ENCODE measurements around the gene KCNE1. TPM values are rescaled to one million over a fixed set of nuclear protein-coding genes. Genes with fewer than 3 reads are reported as not detected.

The KCNE1 gene
- total RNA-seq, 1 experiment from 2014 or later: not detected

DNA sequence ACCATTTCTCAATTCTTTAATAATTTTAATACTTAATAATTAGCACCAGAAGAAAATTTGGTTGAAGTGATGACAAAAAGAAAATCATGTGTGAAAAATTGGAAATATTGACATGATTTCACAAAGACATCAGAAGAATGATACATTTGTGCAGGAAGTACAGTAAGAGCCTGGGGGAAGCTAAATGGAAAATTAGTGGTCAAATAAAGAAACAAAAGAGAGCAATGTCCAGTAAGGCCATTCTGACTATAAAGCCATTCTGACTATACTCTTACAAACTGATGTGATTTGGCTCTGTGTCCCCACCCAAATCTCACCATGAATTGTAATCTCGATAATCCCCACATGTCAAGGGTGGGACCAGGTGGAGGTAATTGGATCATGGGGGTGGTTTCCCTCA lies 48.6 kb upstream of the KCNE1 start:
- ChIA-PET CTCF (no interaction called here), POLR2A (no interaction called here)
- Histone ChIP-seq H3K27me3 (ENCODE audit: control insufficient read depth, insufficient read depth, low read length) (no peaks in the 10 kb centered on the region), H3K36me3 (ENCODE audit: control insufficient read depth, insufficient read depth, low read length) (no peaks in the 10 kb centered on the region), H3K27ac (ENCODE audit: low read length) (no peak overlapping the region), H3K4me3 (ENCODE audit: low read depth in 2 of 2, low read length in 2 of 2) (no peak overlapping the region), H3K9me3 (ENCODE audit: control insufficient read depth, insufficient read depth, low read depth, low read length) (no peaks in the 10 kb centered on the region), H3K4me1 (ENCODE audit: control insufficient read depth, insufficient read depth, low read length) (no peaks in the 10 kb centered on the region)
- DNase-seq (ENCODE audit: low read depth, low spot score): no peak
- TF ChIP-seq POLR2AphosphoS5 (IDR thresholded peaks at IDR 0.05; ENCODE audit: low read depth, low read length) (no peak), TCF7L2 (IDR thresholded peaks at IDR 0.05; ENCODE audit: low read depth, low read length) (no peak), SIN3A (IDR thresholded peaks at IDR 0.05; ENCODE audit: borderline replicate concordance, insufficient read depth, low read depth, low read length) (no peak)
- TF ChIP-seq, protein P1, sequence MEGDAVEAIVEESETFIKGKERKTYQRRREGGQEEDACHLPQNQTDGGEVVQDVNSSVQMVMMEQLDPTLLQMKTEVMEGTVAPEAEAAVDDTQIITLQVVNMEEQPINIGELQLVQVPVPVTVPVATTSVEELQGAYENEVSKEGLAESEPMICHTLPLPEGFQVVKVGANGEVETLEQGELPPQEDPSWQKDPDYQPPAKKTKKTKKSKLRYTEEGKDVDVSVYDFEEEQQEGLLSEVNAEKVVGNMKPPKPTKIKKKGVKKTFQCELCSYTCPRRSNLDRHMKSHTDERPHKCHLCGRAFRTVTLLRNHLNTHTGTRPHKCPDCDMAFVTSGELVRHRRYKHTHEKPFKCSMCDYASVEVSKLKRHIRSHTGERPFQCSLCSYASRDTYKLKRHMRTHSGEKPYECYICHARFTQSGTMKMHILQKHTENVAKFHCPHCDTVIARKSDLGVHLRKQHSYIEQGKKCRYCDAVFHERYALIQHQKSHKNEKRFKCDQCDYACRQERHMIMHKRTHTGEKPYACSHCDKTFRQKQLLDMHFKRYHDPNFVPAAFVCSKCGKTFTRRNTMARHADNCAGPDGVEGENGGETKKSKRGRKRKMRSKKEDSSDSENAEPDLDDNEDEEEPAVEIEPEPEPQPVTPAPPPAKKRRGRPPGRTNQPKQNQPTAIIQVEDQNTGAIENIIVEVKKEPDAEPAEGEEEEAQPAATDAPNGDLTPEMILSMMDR (IDR thresholded peaks at IDR 0.05): no peak
- TF ChIP-seq, protein P2, sequence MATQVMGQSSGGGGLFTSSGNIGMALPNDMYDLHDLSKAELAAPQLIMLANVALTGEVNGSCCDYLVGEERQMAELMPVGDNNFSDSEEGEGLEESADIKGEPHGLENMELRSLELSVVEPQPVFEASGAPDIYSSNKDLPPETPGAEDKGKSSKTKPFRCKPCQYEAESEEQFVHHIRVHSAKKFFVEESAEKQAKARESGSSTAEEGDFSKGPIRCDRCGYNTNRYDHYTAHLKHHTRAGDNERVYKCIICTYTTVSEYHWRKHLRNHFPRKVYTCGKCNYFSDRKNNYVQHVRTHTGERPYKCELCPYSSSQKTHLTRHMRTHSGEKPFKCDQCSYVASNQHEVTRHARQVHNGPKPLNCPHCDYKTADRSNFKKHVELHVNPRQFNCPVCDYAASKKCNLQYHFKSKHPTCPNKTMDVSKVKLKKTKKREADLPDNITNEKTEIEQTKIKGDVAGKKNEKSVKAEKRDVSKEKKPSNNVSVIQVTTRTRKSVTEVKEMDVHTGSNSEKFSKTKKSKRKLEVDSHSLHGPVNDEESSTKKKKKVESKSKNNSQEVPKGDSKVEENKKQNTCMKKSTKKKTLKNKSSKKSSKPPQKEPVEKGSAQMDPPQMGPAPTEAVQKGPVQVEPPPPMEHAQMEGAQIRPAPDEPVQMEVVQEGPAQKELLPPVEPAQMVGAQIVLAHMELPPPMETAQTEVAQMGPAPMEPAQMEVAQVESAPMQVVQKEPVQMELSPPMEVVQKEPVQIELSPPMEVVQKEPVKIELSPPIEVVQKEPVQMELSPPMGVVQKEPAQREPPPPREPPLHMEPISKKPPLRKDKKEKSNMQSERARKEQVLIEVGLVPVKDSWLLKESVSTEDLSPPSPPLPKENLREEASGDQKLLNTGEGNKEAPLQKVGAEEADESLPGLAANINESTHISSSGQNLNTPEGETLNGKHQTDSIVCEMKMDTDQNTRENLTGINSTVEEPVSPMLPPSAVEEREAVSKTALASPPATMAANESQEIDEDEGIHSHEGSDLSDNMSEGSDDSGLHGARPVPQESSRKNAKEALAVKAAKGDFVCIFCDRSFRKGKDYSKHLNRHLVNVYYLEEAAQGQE (IDR thresholded peaks at IDR 0.05; ENCODE audit: insufficient read depth in 1 of 2, low read depth in 2 of 2, low read length in 1 of 2): no peak
- ATAC-seq: no peak
- intact Hi-C loops (cut with micrococcal nuclease; ENCODE audit: unreplicated experiment) (no loop called here), in situ Hi-C loops (cut with HindIII; ENCODE audit: low pct_unique_long_range_greater_than_20kb, low sequenced_read_pairs) (no loop called here)
- BruUV-seq (replicated peaks): no TSS peak

DNA sequence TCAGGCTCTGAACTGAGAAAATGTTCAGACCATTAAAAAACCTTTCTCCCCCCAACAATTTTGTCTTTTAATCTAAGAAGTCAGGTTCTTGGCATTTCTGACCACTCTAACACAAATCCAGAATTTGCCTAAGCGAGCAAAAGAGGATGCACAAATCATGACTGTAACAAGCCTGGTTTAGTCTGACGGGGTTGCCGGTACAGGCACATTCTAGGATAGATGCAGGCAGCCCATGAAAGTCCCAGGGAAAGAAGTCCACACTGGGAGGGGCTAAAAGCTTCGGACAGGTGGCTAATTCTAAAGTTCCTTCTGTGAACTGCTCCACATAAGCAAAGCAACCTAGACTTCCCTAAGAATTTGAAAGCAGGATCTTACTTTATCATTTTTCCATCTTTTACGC lies 48.0 kb upstream of the KCNE1 start:
- H3K9me3 ChIP-seq (ENCODE audit: control insufficient read depth, insufficient read depth, low read depth, low read length): no peaks in the 10 kb centered on the region
- no peaks in the 10 kb centered on the region for H3K4me1 ChIP-seq (ENCODE audit: control insufficient read depth, insufficient read depth, low read length)
- in situ Hi-C loops (cut with HindIII; ENCODE audit: low pct_unique_long_range_greater_than_20kb, low sequenced_read_pairs): no loop called here
- ATAC-seq (no peak), DNase-seq (ENCODE audit: low read depth, low spot score) (no peak)
- no TSS peak for BruUV-seq (replicated peaks)
- POLR2A ChIA-PET: no interaction called here
- intact Hi-C loops (cut with micrococcal nuclease; ENCODE audit: unreplicated experiment): no loop called here
- H3K27ac ChIP-seq (ENCODE audit: low read length): no peak overlapping the region
- no peak overlapping the region for H3K4me3 ChIP-seq (ENCODE audit: low read depth in 2 of 2, low read length in 2 of 2)
- TF ChIP-seq SIN3A (IDR thresholded peaks at IDR 0.05; ENCODE audit: borderline replicate concordance, insufficient read depth, low read depth, low read length) (no peak), POLR2AphosphoS5 (IDR thresholded peaks at IDR 0.05; ENCODE audit: low read depth, low read length) (no peak), TCF7L2 (IDR thresholded peaks at IDR 0.05; ENCODE audit: low read depth, low read length) (no peak)
- CTCF ChIA-PET: no interaction called here
- no peaks in the 10 kb centered on the region for H3K27me3 ChIP-seq (ENCODE audit: control insufficient read depth, insufficient read depth, low read length)
- H3K36me3 ChIP-seq (ENCODE audit: control insufficient read depth, insufficient read depth, low read length): no peaks in the 10 kb centered on the region

DNA sequence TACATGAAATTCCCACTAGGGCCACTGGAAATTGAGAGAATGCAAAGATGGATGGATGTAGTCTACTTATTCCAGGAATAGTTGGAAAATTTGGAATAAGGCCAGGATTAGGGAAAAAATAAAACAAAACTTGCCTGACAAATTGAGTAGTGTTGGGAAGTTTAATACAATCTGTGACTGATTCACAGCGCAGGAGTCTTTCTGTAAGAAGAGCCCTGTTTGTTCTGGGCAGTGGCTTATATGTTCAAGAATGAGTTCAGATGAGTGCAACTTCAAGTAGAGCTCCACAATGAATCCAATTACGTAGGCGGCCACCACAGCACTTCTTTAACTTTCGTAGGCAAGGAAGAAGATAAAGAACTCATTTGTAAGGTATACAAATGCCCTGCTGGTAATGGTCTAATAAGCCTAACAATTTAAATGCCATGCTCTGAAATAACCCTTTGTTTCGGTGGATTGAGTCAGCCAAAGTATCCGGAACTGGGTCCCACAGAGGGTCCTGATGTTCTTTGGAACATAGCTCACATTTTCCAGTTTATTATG lies 47.1 kb upstream of the KCNE1 start:
- in situ Hi-C loops (cut with HindIII; ENCODE audit: low pct_unique_long_range_greater_than_20kb, low sequenced_read_pairs) (no loop called here), intact Hi-C loops (cut with micrococcal nuclease; ENCODE audit: unreplicated experiment) (no loop called here)
- Histone ChIP-seq H3K36me3 (ENCODE audit: control insufficient read depth, insufficient read depth, low read length) (no peaks in the 10 kb centered on the region), H3K4me1 (ENCODE audit: control insufficient read depth, insufficient read depth, low read length) (no peaks in the 10 kb centered on the region), H3K27me3 (ENCODE audit: control insufficient read depth, insufficient read depth, low read length) (no peaks in the 10 kb centered on the region), H3K4me3 (ENCODE audit: low read depth in 2 of 2, low read length in 2 of 2) (no peak overlapping the region), H3K27ac (ENCODE audit: low read length) (no peak overlapping the region), H3K9me3 (ENCODE audit: control insufficient read depth, insufficient read depth, low read depth, low read length) (no peaks in the 10 kb centered on the region)
- TF ChIP-seq SIN3A (IDR thresholded peaks at IDR 0.05; ENCODE audit: borderline replicate concordance, insufficient read depth, low read depth, low read length) (no peak), POLR2AphosphoS5 (IDR thresholded peaks at IDR 0.05; ENCODE audit: low read depth, low read length) (no peak), TCF7L2 (IDR thresholded peaks at IDR 0.05; ENCODE audit: low read depth, low read length) (no peak)
- TF ChIP-seq, protein P1 (IDR thresholded peaks at IDR 0.05): no peak
- TF ChIP-seq, protein P2 (IDR thresholded peaks at IDR 0.05; ENCODE audit: insufficient read depth in 1 of 2, low read depth in 2 of 2, low read length in 1 of 2): no peak
- ATAC-seq (no peak), DNase-seq (ENCODE audit: low read depth, low spot score) (no peak)
- ChIA-PET POLR2A (no interaction called here), CTCF (no interaction called here)
- no TSS peak for BruUV-seq (replicated peaks)

Measured in Panc1 (cell line).